ENCODE results near the gene IRF3. TPM values are rescaled to one million over a fixed set of nuclear protein-coding genes. Genes with fewer than 3 reads are reported as not detected.

The IRF3 gene
- total and polyA plus RNA-seq, 2 of the 4 experiments (the other 2 are of a cell fraction) = 39.6 to 65.2 TPM

- H2BK120ac ChIP-seq (ENCODE audit: low read depth, low read length) = no peak overlapping the region
- no peak for TF ChIP-seq MAFK (IDR thresholded peaks at IDR 0.05; ENCODE audit: low read depth, low read length)
- TF ChIP-seq MXI1 (IDR thresholded peaks at IDR 0.05; ENCODE audit: borderline replicate concordance, low read depth, low read length) = no peak
- H3K18ac ChIP-seq (ENCODE audit: low read depth, low read length) = no peak overlapping the region
- CTCF ChIA-PET = no interaction called here
- H4K8ac ChIP-seq (ENCODE audit: low read depth in 2 of 2, low read length in 2 of 2) = no peak overlapping the region
- intact Hi-C loops (cut with micrococcal nuclease) = no loop called here
- H2AFZ ChIP-seq (replicated peaks; ENCODE audit: low read length, poor library complexity) = no peak overlapping the region
- no peak overlapping the region for H2BK5ac ChIP-seq (ENCODE audit: low read depth, low read length, poor library complexity, severe bottlenecking)
- no peak overlapping the region for H4K91ac ChIP-seq (ENCODE audit: insufficient read depth, low read depth, low read length)
- H3K4me2 ChIP-seq (ENCODE audit: low read depth, low read length) = no peak overlapping the region
- no peak overlapping the region for H2BK20ac ChIP-seq (ENCODE audit: low read depth, low read length)
- peaks cover 3% of the 10 kb centered on the region; the same call in 1 of the 2 replicates for H3K36me3 ChIP-seq (ENCODE audit: control insufficient read depth, insufficient read depth, low read length)
- POLR2A ChIA-PET (ENCODE audit: unreplicated experiment) = no interaction called here
- no peak overlapping the region for H3K9ac ChIP-seq (ENCODE audit: low read depth, low read length)
- BruUV-seq (replicated peaks) = no TSS peak
- H4K20me1 ChIP-seq (ENCODE audit: insufficient read depth, low read length) = no peaks in the 10 kb centered on the region; the same call in 1 of the 2 replicates
- no peaks in the 10 kb centered on the region for H3K27me3 ChIP-seq (ENCODE audit: control insufficient read depth, insufficient read depth, low read length)
- no peak overlapping the region for H3K27ac ChIP-seq (ENCODE audit: insufficient read depth, low read length)
- ATAC-seq (ENCODE audit: low read depth) (no peak), DNase-seq (no peak)
- no peak overlapping the region for H3K14ac ChIP-seq (replicated peaks; ENCODE audit: low read depth, low read length)
- in situ Hi-C loops (cut with MboI; ENCODE audit: low sequenced_read_pairs) = loop anchor here (10.0 kb wide), 1 partner anchor 175 kb away; the partner anchor contains the start of gene RPS11
- H3K4ac ChIP-seq (ENCODE audit: low read depth, low read length) = no peak overlapping the region
- dilution Hi-C loops (cut with HindIII; ENCODE audit: low sequenced_read_pairs, unreplicated experiment) = no loop called here
- H3K4me1 ChIP-seq (ENCODE audit: control insufficient read depth, insufficient read depth, low read length) = peaks cover 7% of the 10 kb centered on the region
- no peak overlapping the region for H2AK9ac ChIP-seq (replicated peaks; ENCODE audit: low read depth, low read length, poor library complexity)
- H3K9me1 ChIP-seq (ENCODE audit: insufficient read depth, low read length) = no peaks in the 10 kb centered on the region
- no peak overlapping the region for H3K4me3 ChIP-seq (ENCODE audit: insufficient read depth, low read depth, low read length)
- H3K9me3 ChIP-seq (ENCODE audit: control insufficient read depth, insufficient read depth, low read length) = no peaks in the 10 kb centered on the region
- no peak overlapping the region for H2AK5ac ChIP-seq (ENCODE audit: low read depth, low read length)
- no peak overlapping the region for H2BK15ac ChIP-seq (ENCODE audit: low read depth, low read length)
- no peak overlapping the region for H4K5ac ChIP-seq (ENCODE audit: low read depth, low read length)
- no peak overlapping the region for H3K23ac ChIP-seq (ENCODE audit: low read depth, low read length)
- H3K79me1 ChIP-seq (ENCODE audit: low read depth in 1 of 2, low read length in 2 of 2) = peaks cover 8 to 48% of the 10 kb centered on the region in 2 experiments; a peak in 3 of 4 replicates
- no peak overlapping the region for H3K56ac ChIP-seq (ENCODE audit: extremely low read depth, insufficient read depth, low read length)
- no CpG with 5 or more reads among the region's 3 CpGs for WGBS, 2 experiments (ENCODE audit: extremely low coverage in 2 of 2, insufficient read length in 1 of 2)
These were observed 3.9 kb upstream of the IRF3 start for GRCh38 chr19:49669516-49669915.

Data from IMR-90 (cell line).